RPMI7951 (cell line): Measurements from ENCODE around the gene PHACTR1. TPM values are rescaled to one million over a fixed set of nuclear protein-coding genes. Genes with fewer than 3 reads are reported as not detected.

Source experiments
- DNase-seq: peaks from one replicate; pipeline ENCODE4 v3.0.0-alpha.2; 2012; ENCODE audit warnings: low read depth
- total RNA-seq: library from RNA; depleted of rRNA; stranded (reverse); fragments of >200 nt; shearing (Covaris generic); gene quantifications from 2 replicates; pipeline ENCODE4 v1.2.3, GENCODE V29; 2014

The PHACTR1 gene
- total RNA-seq, 1 experiment from 2014 or later, result 5.9 TPM

- DNase-seq, result no peak
These were observed 273.6 kb downstream of the PHACTR1 start for GRCh38 chr6:12990162-12990561.

- DNase-seq, result no peak
These were observed 274.9 kb downstream of the PHACTR1 start for GRCh38 chr6:12991435-12991834.

DNA sequence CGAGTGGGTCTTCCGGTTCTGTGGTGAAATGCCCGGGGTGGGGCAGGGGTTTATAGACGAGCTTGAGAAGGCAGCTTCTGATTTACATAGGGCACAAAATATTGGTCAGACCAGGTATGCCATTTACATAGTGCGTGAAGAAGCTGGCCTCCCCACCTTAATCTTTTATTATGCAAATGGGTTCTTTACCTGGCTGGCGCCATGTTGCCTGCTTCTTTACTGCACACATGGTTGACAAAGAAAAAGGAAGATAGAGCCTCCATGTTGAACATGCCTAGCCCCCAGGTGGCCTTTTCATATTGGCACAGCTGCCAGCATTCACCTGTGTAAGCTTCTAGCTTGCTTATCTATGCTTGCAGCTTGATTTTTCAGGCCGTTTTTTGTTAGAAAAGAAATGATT, 276.2 kb downstream of the PHACTR1 start:
- no peak for DNase-seq

GRCh38 chr6:12993283-12993898, 276.8 kb downstream of the PHACTR1 start:
- no peak for DNase-seq

DNA sequence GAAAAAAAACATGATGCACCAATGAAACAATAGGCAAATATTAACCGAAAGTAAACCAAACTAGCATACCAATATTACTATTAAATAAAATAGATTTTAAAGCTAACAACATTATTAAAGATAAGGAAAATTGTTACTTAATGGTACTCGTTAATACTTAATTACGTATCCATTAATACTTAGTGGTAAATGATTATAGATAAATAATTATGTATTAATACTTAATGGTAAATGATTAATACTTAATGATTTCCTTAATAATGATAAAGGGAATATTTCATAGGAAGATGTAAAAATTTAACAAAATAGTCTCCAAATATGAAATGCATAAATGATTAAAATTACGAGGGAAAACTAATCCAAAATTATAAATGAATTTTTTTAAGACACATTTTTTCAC, 278.9 kb downstream of the PHACTR1 start:
- no peak for DNase-seq

DNA sequence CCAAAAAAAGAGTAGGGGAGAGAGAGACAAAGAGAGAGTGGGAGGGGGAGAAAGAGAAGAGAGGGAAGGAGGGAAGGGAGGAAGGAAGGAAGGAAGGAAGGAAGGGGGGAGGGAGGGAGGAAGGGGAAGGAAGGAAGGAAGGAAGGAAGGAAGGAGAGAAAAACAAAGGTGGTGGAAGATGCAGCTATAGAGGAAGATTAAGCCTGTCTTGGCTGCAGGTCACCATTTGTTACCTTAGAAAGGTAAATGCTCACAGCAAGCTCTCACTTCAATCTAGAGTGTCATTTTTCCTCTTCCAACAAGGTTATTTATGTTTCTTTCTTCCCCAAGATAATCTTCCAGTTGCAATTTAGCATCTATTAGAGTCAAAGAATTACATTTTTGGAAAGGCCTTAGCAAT, 284.0 kb downstream of the PHACTR1 start:
- DNase-seq, result no peak

DNA sequence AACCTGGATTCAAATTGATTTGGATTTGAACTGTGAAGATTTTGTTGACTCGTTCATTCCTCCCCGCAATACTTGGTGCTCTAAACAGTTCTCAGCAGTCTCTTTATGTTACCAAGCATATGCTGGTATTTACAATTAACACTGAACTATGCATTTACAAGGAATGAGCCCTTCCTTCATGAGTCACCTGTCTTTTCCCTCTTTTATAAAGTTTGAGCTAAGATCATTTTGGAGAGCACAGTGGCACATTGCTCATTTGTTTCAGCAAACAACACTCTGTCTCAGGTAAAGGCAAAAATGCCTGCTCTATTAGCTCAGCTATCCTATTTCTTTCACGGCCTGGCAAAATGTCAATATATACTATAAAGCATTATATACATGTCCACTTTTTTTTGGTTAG, 285.4 kb downstream of the PHACTR1 start:
- no peak for DNase-seq

DNA sequence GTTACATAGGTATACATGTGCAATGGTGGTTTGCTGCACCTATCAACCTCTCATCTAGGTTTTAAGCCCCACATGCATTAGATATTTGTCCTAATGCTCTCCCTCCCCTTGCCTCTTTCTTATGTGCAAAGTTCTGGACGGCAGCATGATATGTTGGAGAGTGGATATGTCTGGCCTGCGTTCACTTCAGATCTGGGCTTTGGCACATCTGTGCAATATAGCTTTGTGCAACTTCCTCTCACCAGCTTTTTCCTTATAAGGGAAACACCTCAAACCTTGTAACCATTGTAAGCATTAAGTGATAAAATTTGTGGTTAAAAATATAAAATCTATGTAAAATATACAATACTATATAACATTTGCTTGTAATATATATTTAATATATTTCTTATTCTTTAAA, 288.0 kb downstream of the PHACTR1 start:
- DNase-seq, result no peak

DNA sequence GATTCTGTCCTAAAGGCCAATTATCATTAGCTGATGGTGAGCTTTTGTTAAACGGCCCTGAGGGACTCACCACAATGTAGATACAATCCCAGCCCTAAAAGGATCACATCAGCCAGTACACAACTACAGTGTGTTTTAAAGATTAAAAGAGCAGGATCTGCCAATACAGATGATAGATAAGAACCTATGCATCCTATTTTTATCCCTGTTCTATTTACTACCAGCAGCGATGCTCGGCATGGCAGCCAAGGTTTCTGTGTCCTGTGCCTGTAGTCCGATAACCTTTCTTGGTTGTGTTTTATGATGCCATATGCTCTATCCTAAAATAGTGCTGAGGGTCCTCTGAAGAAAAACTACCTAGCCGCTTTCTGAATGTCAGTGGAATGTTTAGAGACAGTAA, 289.4 kb downstream of the PHACTR1 start:
- no peak for DNase-seq

DNA sequence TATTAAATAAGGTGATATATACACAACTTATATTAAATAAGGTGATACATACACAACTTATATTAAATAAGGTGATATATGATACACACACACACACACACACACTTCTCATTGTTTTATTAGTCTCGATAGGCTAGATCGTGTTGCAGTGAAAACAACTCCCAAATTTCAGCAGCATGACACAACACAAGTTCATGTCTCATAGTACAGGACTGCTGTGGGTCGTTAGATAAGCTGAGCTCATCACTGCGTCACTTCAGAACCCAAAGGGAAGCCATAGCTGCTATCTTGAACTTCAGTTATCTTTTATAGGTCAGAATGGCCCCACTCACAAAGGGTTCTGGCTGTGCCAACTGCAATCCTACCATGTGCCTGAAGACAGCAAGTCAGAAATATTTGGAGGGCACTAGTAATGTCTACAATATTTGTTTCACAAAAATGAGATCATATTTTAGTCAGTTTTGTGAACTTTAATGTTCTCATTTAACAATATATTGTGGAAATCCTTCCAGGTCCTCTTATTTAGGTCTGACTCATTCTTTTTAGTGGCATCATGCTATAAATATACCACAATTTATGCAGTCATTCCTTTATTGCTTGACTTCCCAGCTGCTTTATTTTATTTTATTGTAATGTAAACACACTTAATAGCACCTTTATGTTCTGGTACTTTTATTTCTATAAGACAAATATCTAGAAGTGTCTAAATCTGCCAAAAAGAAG, 290.2 kb downstream of the PHACTR1 start:
- DNase-seq, result peak; percentile 15

DNA sequence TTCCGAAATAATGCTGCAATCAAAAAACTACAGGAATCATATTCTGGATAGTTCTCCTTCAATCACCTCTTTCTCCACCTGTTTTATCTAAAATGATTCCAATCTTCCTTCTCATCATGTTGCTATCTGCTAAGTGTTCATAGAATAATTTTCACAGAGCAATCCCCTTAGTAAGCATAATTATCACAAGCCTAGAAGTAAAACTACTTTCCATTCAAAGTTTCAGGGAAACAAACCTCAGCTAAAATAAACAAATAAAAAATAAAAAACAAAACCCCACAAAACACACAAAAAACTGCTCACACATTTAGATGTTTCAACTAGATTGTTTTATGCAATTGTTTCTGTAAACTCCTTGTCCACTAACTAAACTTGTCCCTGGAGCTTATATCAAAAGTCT, 291.2 kb downstream of the PHACTR1 start:
- no peak for DNase-seq

- DNase-seq, result no peak
These were observed 292.5 kb downstream of the PHACTR1 start for GRCh38 chr6:13009031-13009430.

GRCh38 chr6:13009461-13009860, 292.9 kb downstream of the PHACTR1 start:
- DNase-seq, result no peak

DNA sequence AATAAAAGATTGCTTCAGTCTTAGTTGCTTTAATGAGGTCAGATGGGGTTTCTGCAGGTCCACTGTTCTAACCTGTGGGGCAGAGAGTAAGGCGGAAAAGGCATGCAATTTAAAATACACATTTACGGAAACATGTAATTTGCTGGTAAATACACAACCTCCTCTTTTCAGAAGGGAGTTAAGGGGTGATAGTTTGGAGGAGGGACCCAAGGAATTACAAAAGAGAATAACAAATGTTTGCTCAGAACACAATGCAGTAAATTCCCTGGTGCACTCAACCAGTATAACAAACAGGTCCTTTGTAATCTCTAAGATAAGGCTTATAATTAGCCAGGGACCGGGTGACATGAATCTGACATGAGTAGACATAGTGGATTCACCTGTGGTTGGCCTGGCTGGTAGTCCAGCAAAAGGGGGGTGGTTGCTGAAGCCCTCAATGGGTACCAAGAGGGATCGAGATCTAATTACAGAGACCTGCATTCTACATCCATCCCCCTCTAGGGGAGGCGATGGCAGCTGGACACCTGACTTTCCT, 295.1 kb downstream of the PHACTR1 start:
- no peak for DNase-seq

- DNase-seq, result no peak
These were observed 295.7 kb downstream of the PHACTR1 start for GRCh38 chr6:13012296-13012695.

DNA sequence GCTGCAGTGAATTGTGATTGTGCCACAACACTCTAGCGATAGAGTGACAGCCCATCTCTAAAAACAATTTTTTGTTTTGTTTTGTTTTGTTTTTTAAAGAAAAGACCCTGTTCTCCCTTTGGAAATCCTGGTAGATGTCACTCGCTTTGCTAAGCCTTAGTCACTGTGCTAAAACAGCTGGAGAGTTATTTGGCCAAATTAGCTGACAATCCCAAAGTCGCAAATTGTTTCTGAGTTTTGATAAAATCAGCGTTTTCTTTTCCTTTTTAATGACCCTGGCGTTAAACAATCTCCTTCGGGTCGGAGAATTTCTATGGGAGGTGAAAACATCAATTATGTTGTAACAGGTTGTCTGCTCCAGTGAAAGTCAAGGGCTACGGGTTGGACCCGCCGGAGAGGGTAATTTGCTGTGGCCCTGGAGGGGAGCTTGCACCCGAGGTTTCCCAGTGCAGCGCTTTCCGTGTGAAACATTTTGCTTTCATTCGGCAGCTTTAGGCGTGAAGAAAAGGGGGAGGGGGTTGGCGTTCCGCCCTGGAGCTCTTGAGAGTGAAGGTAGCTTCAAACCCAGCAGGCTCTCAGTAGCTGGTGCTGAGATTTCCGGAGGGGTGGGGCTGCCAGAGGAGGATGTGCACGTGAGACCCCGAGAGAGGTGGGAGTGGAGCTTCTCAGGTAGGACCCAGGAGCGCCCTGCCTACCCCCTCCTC, 296.6 kb downstream of the PHACTR1 start:
- DNase-seq, result peak; percentile 4

- peak; percentile 8 for DNase-seq
These were observed 297.3 kb downstream of the PHACTR1 start for GRCh38 chr6:13013681-13014503.

GRCh38 chr6:13014504-13015378, 298.2 kb downstream of the PHACTR1 start:
- no peak for DNase-seq

DNA sequence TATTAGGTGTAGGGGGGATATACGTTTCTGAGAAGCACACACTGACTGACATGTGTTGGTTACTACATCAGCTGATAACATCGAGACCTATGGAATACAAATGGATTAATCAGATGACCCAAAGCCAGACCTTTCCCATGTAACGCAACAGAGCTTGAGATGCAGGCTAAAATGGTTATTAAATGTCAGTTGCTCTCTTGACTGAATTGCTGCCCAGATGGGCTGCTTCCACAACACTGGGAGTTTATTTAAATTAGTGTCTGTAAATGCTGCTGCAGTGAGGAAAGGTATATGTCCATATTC, 298.8 kb downstream of the PHACTR1 start:
- no peak for DNase-seq

DNA sequence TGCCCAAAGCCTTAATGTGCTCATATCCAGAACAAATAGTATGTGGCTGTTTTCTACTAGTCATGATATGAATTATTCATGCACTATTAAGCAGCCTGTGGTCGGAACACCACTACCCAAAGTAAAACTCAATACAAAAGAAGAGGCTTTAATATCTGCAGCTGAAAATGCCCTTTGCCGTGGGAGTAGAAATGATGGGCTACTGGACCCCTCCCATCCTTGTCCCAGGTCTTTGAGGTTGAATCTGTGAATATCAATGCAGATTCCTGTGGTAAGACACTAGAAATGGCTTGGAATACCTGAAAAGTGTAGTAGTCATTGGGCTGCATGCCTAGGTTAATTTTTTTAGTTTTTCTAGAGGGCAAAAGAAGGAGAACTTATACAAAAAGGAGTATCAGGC, 308.0 kb downstream of the PHACTR1 start:
- no peak for DNase-seq

GRCh38 chr6:13025893-13026499, 309.4 kb downstream of the PHACTR1 start:
- no peak for DNase-seq
